NCI-H510A (cell line): ENCODE measurements around the gene ARHGEF26.

Experiments
- DNase-seq: peaks from one replicate; lab custom pipeline; 2025; lab: John Stamatoyannopoulos, UW

ARHGEF26 gene

DNA sequence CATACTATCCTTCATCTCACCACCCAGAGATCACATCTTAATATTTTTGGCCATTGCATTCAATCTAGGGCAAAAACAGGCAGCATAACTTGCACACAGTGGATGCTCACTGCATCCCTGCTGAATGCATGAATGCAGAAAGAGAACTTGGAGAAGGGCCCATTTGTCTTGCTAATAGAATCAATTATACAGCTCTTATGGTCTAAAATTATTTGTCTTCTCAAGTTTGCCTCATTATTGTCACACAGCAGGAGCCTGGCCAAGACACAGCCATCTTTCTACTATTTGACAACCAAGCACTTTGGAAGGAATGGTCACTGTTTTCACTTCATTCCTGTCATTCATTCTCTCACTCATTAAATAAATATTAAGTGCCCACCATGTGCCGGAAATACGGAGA, 1.2 kb upstream of the ARHGEF26 start:
- DNase-seq = no peak

DNA sequence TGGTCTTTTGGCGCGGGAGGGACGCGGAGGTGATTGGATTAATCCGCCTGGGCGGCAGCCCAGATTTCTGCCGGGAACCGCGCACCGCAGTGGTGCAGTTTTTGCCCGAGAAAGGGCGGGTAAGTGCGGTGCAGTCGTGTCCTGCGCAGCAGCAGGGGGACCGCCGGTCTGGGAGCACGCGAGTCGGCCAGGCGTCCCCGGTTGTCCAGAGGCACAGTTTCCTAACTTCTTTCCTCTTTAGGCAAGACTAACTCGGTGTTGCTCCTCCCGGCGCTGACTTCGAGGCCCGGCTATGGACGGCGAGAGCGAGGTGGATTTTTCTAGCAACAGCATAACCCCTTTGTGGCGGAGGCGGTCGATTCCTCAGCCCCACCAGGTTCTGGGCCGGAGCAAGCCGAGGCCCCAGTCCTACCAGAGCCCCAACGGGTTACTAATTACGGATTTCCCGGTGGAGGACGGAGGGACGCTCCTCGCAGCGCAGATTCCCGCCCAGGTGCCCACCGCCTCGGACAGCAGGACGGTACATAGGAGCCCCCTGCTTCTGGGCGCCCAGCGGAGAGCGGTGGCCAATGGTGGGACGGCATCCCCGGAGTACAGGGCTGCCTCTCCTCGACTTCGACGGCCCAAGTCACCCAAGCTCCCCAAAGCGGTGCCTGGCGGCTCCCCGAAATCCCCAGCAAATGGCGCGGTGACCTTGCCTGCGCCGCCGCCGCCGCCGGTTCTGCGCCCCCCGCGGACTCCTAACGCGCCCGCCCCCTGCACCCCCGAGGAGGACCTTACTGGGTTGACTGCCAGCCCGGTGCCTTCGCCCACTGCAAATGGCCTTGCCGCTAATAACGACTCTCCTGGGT, 736 bp downstream of the ARHGEF26 start:
- no peak for DNase-seq

DNA sequence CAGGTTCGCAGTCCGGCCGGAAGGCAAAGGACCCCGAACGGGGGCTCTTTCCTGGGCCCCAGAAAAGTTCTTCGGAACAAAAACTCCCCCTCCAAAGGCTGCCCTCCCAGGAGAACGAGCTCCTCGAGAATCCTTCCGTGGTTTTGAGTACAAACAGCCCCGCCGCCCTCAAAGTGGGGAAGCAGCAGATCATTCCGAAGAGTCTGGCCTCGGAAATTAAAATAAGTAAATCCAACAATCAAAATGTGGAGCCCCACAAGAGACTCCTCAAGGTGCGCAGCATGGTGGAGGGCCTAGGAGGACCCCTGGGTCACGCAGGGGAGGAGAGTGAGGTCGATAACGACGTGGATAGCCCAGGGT, 1.3 kb downstream of the ARHGEF26 start:
- no peak for DNase-seq

DNA sequence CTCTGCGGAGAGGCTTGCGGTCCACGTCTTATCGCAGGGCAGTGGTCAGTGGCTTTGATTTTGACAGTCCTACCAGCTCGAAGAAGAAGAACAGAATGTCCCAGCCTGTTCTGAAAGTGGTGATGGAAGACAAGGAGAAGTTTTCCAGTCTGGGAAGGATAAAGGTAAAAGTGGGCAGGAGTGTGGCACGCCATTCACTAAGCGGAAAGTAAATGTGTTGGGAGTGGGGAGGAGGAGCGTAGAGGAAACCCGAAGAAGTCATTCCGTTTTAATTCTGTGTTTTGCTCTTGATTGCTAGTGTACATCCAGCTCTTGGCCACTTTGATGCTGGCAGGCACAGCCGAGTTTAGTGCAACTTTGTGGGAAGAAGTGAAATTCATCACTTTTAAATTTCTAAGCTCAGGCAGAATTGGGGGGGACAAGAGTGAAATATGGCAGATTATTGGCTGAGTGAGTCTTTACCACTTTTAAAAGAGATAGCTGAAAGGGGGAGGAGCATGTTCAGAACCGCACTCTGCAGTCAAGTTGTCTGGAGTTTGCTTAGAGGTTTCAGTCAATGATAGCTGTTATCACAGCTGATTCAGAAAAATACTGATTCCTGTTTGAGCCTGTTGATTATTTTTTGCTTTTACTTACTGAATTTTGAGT, 1.8 kb downstream of the ARHGEF26 start:
- DNase-seq = no peak

DNA sequence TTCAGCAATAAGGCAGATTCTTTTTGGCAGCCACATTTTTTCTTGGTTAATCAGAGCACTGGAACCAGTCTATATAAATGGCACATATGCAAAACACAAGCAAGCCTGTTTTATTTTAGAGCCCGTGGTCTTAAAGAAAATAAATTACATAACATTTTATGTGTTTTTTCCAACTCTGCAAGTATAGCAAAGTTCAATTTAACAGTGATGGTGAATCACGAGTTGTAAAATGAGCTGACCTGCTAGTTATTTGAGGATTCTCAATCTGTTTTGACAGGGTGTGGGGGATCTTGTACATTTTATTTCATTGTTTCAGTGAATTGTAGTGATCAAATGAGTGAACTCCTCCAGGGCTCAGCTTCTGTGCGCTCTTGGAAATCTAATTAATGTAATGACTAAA, 2.7 kb downstream of the ARHGEF26 start:
- no peak for DNase-seq

DNA sequence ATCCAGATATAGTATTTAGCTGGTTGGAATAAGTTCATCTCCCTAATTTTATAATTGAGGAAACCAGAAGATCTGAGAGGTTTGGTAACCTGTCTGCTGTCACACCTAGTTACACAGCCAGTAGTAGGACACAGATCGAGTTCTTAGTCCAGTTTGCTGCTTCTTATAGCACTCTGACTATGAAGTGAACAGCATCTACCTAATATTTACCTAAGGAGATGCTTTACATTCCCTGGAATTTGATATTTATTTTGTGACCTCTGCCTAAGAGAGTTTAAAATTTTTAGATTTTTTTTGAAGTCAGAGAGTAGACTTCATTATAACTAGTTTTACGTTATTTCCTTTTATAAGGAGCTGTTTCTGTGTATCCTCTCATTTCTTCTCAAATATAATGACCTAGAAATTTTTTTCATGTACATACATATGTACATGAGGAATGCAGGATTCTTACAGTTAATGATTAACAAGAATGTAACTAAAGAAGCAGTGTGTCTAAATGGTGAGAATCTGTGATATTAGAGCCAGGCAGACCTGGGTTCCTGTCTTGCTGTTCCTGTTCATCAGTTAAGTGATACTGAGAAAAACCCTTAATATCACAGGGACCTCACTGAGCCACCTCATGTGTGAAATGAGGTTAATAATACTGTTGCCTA, 4.3 kb downstream of the ARHGEF26 start:
- DNase-seq = no peak

DNA sequence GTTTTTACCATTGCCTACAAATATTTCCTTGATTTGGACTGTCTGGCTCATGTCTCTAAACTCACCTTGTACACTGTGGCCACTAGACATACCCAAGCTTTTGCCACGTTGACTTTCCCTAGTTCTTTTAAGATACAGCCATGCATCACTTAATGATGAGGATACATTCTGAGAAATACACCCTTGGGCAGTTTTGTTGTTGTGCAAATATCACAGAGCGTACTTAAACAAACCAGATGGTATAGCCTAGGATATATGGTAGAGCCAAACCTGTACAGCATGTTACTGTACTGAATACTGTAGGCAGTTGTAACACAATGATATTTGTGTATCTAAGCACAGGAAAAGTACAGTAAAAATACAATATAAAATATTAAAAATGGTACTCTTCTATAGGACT, 5.5 kb downstream of the ARHGEF26 start:
- no peak for DNase-seq

DNA sequence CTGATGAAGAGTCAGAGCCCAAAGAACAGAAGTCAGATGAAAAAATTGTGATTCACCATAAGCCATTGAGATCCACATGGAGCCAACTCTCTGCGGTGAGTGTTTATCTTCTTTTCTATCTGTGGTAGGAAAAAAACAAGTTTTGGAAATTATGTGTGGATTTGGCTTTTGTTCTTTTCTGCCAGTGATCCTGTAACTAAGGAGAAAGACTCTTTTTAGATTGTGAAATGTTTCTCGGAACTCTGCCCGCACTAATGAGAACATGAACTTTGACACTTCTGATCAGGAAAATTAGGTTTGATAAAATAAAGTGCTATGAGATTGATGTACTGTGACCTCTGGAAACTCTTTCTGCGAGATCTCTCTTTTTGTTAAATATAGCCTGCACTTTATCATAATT, 8.4 kb downstream of the ARHGEF26 start:
- DNase-seq = no peak

DNA sequence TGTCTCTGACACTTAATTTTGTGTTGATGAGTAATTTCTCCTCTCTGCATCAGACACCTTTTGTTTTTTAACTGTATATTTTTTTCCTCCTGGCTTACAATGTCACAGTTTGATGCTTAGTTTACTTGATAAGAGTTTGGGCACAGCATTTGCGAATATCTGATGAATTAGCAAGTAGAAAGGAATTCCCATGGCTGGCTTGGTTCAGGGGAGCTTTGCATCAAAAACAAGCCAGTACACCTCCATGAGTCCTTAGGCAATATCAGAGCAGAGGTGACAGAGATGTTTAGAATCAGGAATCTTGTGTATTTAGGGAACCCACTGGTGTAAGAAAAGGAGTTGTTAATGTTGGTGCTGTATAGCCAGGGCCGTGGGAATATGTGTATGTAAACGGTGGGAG, 9.3 kb downstream of the ARHGEF26 start:
- no peak for DNase-seq

DNA sequence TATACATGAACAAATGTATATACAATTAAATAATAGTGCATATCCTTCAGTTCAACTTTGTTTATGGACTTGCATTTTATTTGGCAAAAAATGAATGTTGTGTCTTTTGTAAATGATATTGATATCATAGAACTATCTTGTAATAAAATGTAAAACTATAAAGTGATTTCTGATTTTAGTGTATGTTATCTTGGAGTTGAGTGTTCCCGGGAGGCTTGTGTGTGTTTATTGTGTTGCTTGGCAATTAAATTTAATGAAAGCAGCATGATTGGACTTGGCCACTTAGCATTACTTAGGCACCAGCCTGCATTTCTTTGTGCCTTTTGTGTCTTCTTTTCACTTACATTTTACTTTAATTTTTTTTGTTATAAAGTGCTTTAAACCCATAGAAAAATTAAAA, 10.6 kb downstream of the ARHGEF26 start:
- no peak for DNase-seq

DNA sequence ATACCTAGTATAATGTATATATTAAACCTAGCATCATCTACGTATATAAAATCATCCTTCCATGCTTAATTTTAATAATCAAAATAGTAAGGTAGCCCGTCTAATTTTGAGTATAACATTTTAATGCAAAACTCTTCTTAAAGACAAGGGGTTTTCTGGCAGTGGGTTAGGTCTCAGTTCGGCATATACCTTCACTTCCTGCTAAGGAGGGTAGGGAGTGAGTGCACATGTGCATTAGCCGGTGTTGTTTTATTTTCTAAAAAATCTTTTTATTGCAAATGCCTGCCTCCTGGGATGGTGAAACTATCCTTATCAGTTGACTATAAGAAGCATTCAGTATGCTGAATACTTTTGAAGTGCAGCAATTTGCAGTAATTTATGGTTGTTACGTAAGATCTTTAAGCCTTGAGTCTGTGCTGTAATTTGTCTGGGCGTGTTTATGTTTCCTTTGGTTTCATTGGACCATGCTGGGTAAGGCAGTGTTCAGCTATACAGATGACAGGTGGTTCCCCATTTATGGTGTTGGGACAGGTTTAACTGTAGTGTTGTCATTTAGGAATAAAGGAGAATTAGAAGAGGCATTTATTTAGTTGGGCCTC, 11.7 kb downstream of the ARHGEF26 start:
- no peak for DNase-seq

DNA sequence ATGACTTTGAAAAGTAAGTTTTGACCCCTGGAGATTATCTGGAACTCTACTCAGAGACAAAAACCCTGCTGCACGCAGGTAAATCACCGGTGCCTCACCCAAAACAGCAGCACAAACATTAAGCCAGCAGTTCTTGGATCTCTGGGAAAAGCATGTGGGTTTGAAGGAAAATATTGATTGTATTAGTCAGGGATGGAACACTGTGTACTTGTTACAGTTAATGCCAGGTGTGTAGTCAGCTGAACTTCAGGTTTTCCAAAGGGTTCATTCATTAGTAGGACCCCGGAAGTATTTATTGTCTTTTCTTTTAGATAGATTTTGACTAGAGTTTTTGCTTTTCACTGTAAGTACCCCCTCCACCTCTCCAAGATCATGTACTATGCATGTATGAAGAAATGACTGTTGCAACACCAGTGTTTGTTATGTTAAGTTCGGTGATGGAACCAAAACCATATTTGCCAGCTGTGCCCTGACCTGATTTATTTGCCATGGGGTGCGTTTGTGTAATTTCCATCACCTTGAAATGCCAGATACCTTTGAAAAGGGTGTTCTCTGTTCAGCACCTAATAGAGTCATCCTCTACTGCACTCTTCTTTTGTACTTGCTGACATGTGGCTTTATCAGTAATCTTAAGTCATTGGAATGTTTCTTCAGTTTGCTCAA, 14.5 kb downstream of the ARHGEF26 start:
- DNase-seq = no peak

DNA sequence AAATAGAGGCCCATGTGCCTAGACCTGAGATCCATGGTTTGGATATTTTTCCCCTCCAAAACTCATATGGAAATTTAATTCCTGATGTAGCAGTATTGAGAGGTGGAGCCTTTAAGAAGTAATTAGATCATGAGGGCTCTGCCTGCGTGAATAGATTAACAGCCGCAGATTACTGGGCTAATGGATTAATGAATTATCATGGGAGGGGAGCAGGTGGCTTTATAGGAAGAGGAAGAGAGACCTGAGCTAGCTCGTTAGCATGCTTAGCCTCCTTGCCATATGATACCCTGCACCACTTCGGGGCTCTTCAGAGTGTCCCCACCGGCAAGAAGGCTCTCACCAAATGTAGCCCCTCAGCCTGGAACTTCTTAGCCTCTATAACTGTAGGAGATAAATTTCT, 15.8 kb downstream of the ARHGEF26 start:
- no peak for DNase-seq

DNA sequence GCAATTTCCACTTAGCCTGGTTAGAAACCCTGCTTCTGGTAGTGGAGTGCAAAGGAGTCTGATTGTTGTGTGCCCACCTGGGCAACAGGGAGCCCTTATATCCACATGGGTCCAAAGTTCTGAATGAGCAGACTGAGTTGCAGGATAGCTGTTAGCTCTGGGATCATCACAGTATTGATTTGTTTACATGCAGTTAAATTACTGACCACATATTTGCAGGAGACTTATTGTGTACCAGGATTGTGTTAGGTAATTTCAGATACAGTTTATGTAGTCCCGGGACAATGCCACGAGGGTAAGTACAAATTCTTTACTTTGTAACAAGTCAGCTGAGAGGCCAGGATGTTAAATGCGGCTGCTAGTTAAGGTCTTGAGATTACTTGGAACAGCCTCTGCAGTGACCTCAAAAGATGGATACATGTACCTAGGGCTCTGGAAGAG, 18.8 kb downstream of the ARHGEF26 start:
- DNase-seq = no peak

DNA sequence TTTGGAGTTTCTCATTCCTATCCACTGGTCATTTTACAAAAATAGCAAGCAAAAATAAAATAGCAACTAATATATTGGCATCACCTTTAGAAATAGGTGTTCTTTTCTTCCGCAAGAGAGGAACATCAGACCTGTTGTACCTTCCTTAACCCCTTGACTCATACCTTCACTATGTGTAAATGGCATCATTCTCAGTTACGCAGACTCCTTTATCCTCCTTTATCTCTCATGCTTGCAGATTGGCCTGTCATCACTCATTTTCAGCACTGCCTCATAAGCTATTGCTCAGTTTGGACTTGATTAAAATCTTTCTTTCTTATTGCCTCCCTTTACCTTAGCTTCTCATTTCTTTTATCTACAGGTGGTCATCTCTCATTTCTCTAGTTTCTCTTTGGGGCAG, 21.4 kb downstream of the ARHGEF26 start:
- no peak for DNase-seq

DNA sequence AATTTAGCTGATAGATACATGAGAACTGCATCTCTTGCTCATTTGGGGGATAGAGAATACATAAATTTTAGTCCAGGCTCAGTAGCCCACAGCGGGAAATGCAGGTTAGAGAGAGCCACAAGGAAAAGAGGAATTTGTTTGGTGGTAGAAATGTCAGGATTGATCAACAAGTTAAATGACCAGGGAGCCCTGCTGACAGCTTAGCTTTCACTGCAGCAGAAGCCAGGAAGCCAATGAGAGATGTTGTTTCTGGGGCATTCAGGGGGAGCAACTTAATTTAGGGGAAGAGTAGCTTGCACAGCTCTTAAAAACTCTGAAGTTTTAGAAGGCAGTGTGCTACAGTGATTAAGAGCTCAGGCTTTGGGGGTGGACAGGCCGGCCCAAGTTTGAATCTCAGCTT, 22.7 kb downstream of the ARHGEF26 start:
- DNase-seq = no peak

DNA sequence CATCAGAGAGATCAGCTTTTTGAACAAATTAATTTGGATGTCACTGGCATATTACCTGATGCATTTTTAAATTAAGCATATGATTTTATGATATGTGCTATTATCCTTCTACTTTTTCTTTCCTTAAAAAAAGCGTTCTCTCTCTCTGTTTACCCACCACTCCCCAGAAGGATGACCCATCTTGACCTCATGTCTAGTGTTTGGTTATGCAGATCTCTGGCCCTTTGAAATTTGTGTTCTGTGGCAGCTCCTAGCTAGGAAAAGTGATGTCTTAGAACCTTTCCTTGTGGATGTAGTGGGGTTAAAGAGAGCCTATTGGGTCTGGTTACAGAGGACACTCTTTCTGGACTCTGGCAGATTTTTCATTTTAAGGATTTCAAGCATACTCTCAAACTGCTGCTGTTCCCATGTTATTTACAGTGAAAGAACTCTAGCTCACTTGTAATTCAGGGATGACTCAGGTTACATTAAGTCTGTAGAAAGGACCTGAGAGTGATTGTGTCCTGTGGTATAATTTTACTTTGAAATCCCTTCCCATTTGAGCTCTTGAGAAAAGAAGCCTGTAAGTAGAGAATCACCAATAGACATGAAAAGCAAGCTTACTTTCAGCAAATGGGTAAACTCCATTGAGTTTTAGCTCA, 23.8 kb downstream of the ARHGEF26 start:
- DNase-seq = no peak

DNA sequence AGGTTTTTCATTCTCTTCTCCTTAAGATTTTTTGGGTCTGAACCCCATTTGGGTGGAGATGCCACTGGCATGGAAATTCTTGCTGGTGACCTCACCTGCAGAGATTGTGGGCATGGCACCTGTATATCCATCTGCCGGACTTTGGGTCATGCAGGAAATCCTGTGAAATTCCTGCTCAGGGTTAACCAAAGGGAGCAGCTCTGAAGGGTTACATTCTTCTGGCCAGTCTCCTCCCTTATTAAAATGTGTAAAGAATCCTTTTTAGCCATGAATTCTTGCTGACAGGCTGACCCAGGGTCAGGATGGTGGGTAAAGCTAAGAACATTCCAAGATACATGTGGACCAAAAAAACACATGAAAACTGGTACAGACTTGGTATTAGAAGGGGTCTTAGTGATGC, 27.4 kb downstream of the ARHGEF26 start:
- no peak for DNase-seq

DNA sequence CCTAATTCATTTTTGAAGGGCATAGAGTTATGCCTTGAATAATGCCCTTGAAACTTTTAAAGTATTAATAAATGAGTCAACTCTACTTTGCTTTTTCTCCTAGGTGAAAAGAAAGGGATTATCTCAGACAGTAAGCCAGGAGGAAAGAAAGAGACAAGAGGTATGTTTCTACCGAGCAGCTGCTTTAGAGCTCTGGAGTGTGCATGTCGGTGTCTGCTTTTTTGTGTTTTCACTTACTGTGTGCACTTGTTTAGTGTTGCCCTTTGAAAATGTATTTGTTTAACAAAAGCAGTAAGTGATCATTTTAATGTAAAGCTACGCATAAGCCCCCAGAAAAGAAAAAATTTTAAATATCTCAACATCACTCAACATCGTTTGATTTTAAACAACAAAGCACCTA, 28.1 kb downstream of the ARHGEF26 start:
- no peak for DNase-seq

DNA sequence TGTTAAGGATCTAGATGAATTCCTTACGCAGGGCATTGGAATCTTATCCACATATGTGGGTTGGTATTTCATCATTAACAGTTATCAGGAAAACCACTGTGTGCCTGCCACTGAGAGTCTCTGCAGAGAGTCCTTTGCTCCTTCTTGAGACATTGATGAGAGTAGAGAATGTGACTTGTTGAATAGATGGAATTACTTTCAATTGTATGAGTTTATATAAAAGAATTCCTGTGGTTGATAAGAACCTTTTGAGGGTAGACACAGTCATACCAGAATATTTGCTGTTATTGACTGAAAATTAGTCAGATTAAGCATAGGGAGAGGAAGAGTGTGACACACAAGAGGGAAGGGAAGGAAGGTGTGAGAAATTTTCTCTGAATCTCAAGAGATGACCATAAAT, 30.8 kb downstream of the ARHGEF26 start:
- DNase-seq = no peak

DNA sequence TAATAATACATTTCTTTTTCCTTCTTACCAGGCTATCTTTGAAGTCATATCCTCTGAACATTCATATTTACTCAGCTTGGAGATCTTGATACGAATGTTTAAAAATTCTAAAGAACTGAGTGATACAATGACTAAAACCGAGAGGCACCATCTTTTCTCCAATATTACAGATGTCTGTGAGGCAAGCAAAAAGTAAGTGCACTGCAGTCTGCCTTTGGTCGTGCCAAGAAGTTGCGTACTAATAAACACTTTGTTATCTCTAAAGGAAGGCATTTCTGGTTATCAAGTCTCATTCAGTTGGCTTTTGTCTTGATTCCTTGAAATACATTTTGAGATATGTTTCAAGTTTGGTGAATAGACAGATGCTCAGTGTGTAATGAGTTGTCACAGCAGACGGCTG, 31.6 kb downstream of the ARHGEF26 start:
- DNase-seq = no peak

DNA sequence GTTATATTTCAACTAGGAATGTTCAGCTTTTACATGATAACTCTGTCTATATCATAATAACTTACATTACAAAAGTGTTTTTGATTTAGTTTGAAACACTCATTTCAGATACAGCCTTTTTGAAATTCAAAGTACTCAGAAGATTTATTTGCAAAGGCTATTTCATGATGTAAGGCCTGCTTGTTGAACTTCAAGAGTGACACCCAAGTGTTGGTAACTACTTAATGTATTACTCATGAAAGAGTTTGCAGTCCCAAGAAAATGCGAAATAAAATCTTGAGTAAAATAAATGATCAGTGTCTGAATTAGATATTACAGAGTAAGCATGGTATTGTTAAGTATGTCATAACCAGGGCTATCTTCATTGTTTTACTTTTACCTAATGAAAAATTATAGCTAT, 35.3 kb downstream of the ARHGEF26 start:
- no peak for DNase-seq
